PC-9 (cell line): ENCODE measurements around the gene CACNA2D4.

Experiments used
- EZH2 ChIP-seq: fragments of 200-600 bp; sonication (generic); IDR thresholded peaks from 2 replicates; pipeline ENCODE4 v1.8.0; 2017; ENCODE audit warnings: antibody characterized with exemption, low read depth
- TF ChIP-seq, protein P1 (sequence below): fragments of 200-600 bp; sonication (generic); conservative IDR thresholded peaks from 2 replicates; pipeline ENCODE4 v1.6.1; 2017; ENCODE audit warnings: mixed run types, antibody characterized with exemption, mild to moderate bottlenecking, moderate library complexity

DNA sequence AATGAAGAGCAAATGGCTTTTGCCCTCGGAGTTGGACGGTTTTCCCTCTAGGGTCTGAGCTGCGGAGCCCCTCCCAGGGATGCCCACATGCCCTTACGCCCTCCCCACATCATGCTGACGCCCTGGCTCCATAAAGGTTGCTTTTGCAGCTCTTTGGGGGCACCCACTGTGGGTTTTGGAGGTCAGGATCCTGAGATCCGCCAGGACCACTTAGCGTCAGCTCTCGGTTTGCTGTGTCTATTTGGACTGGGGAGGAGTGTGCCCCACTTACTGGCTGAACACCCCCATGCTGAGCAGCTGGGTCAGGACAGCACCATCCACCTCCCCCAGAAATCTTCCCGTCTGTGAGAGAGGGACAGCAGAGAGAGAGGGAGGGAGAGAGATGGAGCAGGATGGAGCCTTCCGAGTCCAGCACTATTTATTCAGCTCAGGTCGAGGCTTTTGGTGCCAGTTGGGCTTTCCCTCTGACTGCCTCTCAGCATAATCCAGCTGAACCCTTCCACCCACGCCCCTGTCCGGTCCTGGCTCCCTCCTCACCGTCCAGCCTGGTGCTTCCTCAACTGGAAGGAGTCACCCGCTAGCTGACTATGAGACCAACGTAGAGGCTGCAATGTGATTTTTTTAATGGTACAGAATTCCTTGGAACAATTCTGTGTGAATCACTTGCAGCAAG is 117.0 kb downstream of the CACNA2D4 start:
- TF ChIP-seq, protein P1, sequence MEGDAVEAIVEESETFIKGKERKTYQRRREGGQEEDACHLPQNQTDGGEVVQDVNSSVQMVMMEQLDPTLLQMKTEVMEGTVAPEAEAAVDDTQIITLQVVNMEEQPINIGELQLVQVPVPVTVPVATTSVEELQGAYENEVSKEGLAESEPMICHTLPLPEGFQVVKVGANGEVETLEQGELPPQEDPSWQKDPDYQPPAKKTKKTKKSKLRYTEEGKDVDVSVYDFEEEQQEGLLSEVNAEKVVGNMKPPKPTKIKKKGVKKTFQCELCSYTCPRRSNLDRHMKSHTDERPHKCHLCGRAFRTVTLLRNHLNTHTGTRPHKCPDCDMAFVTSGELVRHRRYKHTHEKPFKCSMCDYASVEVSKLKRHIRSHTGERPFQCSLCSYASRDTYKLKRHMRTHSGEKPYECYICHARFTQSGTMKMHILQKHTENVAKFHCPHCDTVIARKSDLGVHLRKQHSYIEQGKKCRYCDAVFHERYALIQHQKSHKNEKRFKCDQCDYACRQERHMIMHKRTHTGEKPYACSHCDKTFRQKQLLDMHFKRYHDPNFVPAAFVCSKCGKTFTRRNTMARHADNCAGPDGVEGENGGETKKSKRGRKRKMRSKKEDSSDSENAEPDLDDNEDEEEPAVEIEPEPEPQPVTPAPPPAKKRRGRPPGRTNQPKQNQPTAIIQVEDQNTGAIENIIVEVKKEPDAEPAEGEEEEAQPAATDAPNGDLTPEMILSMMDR: no peak
- TF ChIP-seq EZH2: no peak
